ENCODE results near the gene PDGFC. TPM values are rescaled to one million over a fixed set of nuclear protein-coding genes. Genes with fewer than 3 reads are reported as not detected.
A peak's percentile ranks its signal among the peaks of the same experiment; 100 is the strongest.

PDGFC gene
- polyA plus RNA-seq, 1 experiment = 72.7 TPM

DNA sequence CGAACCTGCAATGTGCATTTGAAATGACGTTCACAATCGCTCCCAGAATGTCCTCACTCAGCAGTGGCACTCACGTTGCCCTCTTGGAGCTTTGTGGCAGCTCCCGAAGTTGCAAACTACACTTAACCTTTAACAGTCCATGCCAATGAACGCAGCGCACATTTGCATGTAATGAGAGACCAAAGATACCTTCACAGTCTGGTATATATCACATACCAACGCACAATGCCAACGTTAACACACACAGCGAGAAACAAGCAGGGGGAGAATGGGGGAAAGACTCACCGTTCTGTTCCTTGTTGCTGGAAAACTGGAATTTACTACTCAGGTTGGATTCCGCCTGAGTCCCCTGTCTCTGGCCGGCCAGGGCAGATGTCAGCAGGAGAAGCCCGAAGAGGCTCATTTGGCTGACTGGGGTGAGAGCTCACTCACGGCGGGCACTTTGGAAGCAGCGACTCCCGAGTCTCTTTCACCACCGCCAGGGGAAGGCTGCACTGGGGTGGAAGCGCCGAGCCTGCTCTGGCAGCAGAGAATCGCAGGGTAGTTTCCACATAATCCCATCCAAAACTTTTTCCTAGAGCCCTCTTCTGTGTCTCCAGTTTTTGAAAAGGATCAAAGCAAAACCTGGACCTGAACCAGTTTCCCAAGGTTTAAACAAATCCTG lies 966 bp downstream of the PDGFC start:
- no peaks in the 10 kb centered on the region for H3K9me3 ChIP-seq (ENCODE audit: control insufficient read depth, insufficient read depth, low read length)
- DNase-seq (ENCODE audit: low read depth, low spot score) = no peak
- H3K27ac ChIP-seq (ENCODE audit: low read depth, low read length) = no peak overlapping the region
- H3K4me3 ChIP-seq (ENCODE audit: low read depth, low read length) = peak overlapping the region; percentile 94
- TF ChIP-seq, protein P1, sequence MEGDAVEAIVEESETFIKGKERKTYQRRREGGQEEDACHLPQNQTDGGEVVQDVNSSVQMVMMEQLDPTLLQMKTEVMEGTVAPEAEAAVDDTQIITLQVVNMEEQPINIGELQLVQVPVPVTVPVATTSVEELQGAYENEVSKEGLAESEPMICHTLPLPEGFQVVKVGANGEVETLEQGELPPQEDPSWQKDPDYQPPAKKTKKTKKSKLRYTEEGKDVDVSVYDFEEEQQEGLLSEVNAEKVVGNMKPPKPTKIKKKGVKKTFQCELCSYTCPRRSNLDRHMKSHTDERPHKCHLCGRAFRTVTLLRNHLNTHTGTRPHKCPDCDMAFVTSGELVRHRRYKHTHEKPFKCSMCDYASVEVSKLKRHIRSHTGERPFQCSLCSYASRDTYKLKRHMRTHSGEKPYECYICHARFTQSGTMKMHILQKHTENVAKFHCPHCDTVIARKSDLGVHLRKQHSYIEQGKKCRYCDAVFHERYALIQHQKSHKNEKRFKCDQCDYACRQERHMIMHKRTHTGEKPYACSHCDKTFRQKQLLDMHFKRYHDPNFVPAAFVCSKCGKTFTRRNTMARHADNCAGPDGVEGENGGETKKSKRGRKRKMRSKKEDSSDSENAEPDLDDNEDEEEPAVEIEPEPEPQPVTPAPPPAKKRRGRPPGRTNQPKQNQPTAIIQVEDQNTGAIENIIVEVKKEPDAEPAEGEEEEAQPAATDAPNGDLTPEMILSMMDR (IDR thresholded peaks at IDR 0.05; ENCODE audit: low read depth, low read length) = peak; percentile 70
- H3K27me3 ChIP-seq (ENCODE audit: control insufficient read depth, insufficient read depth, low read length) = no peaks in the 10 kb centered on the region
- POLR2A ChIA-PET = interaction anchor here (0.8 to 1.4 kb wide), 3 partner anchors 8 to 285 kb away, joined by 3 to 5 read pairs (median 5); no protein-coding TSS in a partner anchor
- CTCF ChIA-PET = interaction anchor here (0.6 to 5.4 kb wide), 18 partner anchors 9 to 1263 kb away, joined by 3 to 53 read pairs (median 3); no protein-coding TSS in a partner anchor

DNA sequence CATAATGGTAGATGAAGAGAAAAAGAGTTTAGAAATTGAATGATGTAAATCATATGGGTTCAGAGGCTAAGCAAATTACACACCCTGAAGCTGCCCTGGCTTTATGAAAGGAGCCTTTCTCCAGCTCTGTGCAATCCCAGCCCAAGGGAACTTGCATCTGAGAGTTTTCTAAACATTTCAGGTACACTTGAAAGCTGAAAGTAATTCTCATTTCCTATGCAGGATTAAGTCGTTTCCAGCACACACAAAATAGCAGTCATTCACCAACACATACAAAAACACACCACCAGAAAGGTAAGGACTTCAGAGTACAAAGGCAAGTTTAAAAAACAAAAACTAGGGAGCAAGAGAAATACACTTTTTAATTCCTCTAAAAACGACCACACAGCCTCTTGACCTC lies 1.7 kb downstream of the PDGFC start:
- POLR2A ChIA-PET = interaction anchor here (0.8 to 1.4 kb wide), 3 partner anchors 76 to 494 kb away, joined by 3 to 5 read pairs (median 3); no protein-coding TSS in a partner anchor
- Histone ChIP-seq H3K27me3 (ENCODE audit: control insufficient read depth, insufficient read depth, low read length) (no peaks in the 10 kb centered on the region), H3K4me3 (ENCODE audit: low read depth, low read length) (peak overlapping the region; percentile 94), H3K9me3 (ENCODE audit: control insufficient read depth, insufficient read depth, low read length) (no peaks in the 10 kb centered on the region), H3K27ac (ENCODE audit: low read depth, low read length) (no peak overlapping the region)
- CTCF ChIA-PET = interaction anchor here (0.6 to 5.4 kb wide), 11 partner anchors 8 to 1263 kb away, joined by 3 to 53 read pairs (median 4); no protein-coding TSS in a partner anchor
- TF ChIP-seq, protein P1 (IDR thresholded peaks at IDR 0.05; ENCODE audit: low read depth, low read length) = no peak
- DNase-seq (ENCODE audit: low read depth, low spot score) = no peak

DNA sequence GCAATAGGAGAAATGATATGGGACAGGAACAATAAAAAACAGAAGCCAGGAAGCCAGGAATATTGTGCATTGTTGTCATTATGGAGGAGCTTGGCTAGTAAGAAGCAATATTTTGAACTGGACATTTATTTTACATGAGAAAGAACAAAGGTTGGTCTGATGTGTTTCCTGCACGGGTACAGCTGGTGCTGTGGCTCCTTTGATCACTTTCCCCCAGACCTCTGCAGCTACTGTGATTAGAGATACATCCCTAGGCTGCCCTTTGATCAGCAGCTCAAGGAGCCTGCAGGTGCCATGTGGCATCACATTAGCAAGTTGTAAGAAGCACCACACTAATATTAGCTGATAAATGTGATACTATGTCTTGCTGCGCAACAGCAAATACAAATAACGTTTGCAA lies 2.5 kb downstream of the PDGFC start:
- H3K4me3 ChIP-seq (ENCODE audit: low read depth, low read length) = peak overlapping the region; percentile 94
- ChIA-PET POLR2A (interaction anchor here (0.8 to 1.5 kb wide), 4 partner anchors 76 to 494 kb away, joined by 3 to 6 read pairs (median 5); no protein-coding TSS in a partner anchor), CTCF (interaction anchor here (0.8 to 5.4 kb wide), 32 partner anchors 8 to 1565 kb away, joined by 3 to 53 read pairs (median 4); no protein-coding TSS in a partner anchor)
- H3K27me3 ChIP-seq (ENCODE audit: control insufficient read depth, insufficient read depth, low read length) = no peaks in the 10 kb centered on the region
- no peak for DNase-seq (ENCODE audit: low read depth, low spot score)
- H3K9me3 ChIP-seq (ENCODE audit: control insufficient read depth, insufficient read depth, low read length) = no peaks in the 10 kb centered on the region
- peak overlapping the region; percentile 13 for H3K27ac ChIP-seq (ENCODE audit: low read depth, low read length)
- TF ChIP-seq, protein P1 (IDR thresholded peaks at IDR 0.05; ENCODE audit: low read depth, low read length) = no peak

DNA sequence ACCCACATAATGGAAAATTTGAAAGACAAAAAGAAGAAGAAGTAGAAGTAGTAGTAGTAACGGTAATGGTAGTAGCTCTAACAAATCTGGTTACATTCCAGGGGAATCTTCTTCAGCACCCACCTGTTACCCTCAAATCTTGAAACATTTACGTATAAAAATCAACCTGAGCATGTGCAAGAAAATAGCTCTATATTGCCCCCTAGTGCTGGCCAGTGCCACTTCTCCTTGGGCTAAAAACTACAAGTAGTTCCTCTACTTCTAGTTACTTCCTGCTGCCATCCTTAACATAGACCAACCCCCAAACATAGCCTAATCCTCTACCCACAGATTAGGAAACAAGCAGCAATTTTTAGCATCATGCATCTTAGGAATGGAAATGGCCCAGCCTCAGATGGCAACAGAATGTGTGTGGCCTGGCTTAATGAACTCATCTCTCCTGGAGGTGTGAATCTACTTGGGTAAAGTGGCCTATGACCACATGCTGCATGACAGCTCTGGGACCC lies 3.1 kb downstream of the PDGFC start:
- DNase-seq (ENCODE audit: low read depth, low spot score) = no peak
- ChIA-PET POLR2A (interaction anchor here (1.0 to 1.5 kb wide), 3 partner anchors 77 to 492 kb away, joined by 4 to 6 read pairs (median 6); no protein-coding TSS in a partner anchor), CTCF (interaction anchor here (0.5 to 5.4 kb wide), 52 partner anchors 8 to 1564 kb away, joined by 3 to 53 read pairs (median 4); partner anchors contain the start of gene CTSO)
- Histone ChIP-seq H3K27ac (ENCODE audit: low read depth, low read length) (peak overlapping the region; percentile 13), H3K4me3 (ENCODE audit: low read depth, low read length) (peak overlapping the region; percentile 94), H3K9me3 (ENCODE audit: control insufficient read depth, insufficient read depth, low read length) (no peaks in the 10 kb centered on the region), H3K27me3 (ENCODE audit: control insufficient read depth, insufficient read depth, low read length) (no peaks in the 10 kb centered on the region)
- TF ChIP-seq, protein P1 (IDR thresholded peaks at IDR 0.05; ENCODE audit: low read depth, low read length) = peak; percentile 87

DNA sequence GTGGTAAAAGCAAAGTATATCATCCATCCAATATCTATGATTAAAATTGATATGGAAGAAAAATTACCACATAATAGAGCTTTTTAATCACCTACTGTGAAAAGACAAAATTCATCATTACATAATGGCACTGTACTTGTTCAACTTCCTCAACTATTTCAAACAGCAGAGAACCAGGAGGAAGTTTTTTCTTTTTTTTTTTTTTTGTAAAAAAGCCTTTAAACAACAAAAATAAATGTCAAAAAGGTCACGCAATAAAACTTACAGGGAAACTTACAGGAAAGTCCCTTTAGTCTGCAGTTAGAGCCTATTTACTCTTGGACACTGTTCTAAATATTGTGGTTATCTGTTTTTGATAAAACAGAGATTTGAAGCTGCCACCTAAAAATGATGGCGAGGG lies 4.8 kb downstream of the PDGFC start:
- TF ChIP-seq, protein P1 (IDR thresholded peaks at IDR 0.05; ENCODE audit: low read depth, low read length) = no peak
- DNase-seq (ENCODE audit: low read depth, low spot score) = no peak
- Histone ChIP-seq H3K27ac (ENCODE audit: low read depth, low read length) (no peak overlapping the region), H3K4me3 (ENCODE audit: low read depth, low read length) (no peak overlapping the region), H3K27me3 (ENCODE audit: control insufficient read depth, insufficient read depth, low read length) (no peaks in the 10 kb centered on the region), H3K9me3 (ENCODE audit: control insufficient read depth, insufficient read depth, low read length) (no peaks in the 10 kb centered on the region)
- ChIA-PET POLR2A (no interaction called here), CTCF (interaction anchor here (0.7 to 2.9 kb wide), 8 partner anchors 54 to 901 kb away, joined by 3 to 12 read pairs (median 4); no protein-coding TSS in a partner anchor)
